HG03196 (cell line): ENCODE results near the gene ERBB3.

Experiments used
- ATAC-seq: cut with Tn5 transposase; IDR thresholded peaks from one replicate; pipeline ENCODE4 v1.9.1; 2021; ENCODE audit not compliant: unreplicated experiment

The ERBB3 gene

DNA sequence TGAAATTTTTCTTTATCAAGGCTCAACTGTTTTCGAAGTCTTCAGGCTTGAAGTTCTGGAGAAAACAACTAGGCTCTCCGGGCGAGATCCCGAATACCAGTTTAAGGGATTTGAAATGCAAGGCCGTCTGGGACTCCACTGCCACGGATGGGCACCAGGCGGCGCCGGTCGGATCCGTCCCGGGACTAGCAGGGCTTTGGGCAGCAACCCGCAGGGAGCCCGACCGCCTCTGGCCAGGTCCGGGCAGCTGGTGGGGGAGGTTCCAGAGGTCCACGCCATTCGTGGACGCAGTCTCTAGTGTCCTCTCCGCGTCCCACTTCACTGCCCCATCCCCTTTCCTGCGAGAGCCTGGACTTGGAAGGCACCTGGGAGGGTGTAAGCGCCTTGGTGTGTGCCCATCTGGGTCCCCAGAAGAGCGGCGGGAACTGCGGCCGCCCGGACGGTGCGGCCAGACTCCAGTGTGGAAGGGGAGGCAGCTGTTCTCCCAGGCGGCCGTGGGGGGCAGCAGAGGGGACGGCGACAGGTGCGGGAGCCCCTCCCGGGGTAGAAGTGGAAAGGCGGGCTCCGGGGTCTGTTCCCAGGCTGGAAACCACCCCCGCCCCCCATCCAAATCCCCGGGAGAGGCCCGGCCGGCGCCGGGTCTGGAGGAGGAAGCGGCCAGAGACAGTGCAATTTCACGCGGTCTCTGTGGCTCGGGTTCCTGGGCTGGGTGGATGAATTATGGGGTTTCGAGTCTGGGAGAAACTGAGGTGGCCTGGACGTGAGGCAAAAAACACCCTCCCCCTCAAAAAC lies 838 bp upstream of the ERBB3 start:
- peak; percentile 56 for ATAC-seq

- ATAC-seq: no peak
Measured at GRCh38 chr12:56080556-56081138, 682 bp downstream of the ERBB3 start.

- no peak for ATAC-seq
Measured at GRCh38 chr12:56081393-56082347, 1.7 kb downstream of the ERBB3 start.

- no peak for ATAC-seq
Measured at GRCh38 chr12:56082382-56082781, 2.4 kb downstream of the ERBB3 start.

GRCh38 chr12:56082967-56083366 lies 3.0 kb downstream of the ERBB3 start:
- ATAC-seq: no peak

DNA sequence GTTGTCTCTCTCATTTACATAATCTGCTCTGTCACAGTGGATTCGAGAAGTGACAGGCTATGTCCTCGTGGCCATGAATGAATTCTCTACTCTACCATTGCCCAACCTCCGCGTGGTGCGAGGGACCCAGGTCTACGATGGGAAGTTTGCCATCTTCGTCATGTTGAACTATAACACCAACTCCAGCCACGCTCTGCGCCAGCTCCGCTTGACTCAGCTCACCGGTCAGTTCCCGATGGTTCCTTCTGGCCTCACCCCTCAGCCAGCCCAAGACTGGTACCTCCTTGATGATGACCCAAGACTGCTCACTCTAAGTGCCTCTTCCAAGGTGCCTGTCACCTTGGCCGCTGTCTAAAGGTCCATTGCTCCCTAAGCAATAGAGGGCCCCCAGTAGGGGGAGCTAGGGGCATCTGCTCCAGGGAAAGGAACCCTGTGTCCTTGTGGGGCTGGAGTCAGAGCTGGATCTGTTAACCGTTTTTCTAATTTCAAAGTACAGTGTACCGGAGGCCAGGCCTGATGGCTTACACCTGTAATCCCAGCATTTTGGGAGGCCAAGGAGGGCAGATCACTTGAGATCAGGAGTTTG lies 5.1 kb downstream of the ERBB3 start:
- ATAC-seq: no peak

GRCh38 chr12:56086096-56086495 lies 6.1 kb downstream of the ERBB3 start:
- ATAC-seq: no peak

DNA sequence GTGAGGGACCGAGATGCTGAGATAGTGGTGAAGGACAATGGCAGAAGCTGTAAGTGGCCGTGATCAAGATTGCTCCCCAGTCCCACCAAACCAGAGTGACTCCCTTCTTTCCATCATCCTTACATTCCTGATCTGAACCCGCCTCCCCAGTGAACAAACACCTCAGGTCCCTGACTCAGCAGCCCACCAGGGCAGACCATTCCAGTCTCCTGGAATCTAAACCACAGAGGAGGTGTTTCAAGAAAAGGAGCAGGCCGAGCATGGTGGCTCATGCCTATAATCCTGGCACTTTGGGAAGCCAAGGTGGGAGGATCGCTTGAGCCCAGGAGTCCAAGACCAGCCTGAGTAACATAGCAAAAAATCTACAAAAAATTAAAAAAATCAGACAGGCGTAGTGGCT lies 6.6 kb downstream of the ERBB3 start:
- ATAC-seq: no peak

DNA sequence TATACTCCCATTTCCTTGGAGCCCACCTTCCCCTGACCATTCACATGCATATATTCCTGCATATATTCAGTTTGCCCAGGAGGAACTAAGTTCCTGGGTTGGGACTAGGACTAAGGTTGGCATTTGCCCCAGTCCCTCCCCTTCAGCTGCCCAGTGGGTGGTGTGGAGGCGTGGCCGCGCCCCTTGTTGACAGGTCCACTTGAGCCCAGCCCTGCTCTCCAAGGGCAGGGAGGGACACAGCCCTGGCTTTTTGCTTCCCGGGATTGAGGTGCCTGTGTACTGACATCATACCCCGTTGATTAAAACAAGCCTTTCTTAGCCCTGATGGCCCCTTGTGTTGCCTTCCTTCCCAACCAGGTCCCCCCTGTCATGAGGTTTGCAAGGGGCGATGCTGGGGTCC lies 7.3 kb downstream of the ERBB3 start:
- no peak for ATAC-seq

GRCh38 chr12:56097738-56098137 lies 17.8 kb downstream of the ERBB3 start:
- no peak for ATAC-seq

DNA sequence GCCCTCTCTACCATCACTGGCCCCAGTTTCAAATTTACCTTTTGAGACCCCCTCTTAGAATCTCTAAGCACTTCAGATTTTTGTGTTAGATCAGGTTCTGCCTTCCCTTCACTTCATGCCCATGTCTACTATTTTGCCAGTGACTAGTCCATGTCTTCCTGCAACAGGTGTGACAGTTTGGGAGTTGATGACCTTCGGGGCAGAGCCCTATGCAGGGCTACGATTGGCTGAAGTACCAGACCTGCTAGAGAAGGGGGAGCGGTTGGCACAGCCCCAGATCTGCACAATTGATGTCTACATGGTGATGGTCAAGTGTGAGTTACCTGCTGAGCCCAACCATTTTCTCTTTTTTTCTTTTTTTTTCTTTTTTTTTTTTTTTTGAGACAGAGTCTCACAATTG lies 18.6 kb downstream of the ERBB3 start:
- no peak for ATAC-seq

DNA sequence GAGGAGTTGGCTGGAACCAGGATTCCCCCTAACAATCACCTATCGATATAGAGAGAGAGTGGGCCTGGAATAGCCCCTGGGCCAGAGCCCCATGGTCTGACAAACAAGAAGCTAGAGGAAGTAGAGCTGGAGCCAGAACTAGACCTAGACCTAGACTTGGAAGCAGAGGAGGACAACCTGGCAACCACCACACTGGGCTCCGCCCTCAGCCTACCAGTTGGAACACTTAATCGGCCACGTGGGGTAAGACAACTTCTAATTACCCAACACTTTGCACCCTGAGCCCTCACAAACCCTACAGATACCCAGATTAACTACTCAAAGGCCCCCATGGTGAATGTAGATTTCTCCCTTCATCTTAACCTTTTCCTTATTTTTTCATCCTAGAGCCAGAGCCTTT lies 19.8 kb downstream of the ERBB3 start:
- no peak for ATAC-seq

GRCh38 chr12:56101045-56101444 lies 21.1 kb downstream of the ERBB3 start:
- ATAC-seq: no peak

DNA sequence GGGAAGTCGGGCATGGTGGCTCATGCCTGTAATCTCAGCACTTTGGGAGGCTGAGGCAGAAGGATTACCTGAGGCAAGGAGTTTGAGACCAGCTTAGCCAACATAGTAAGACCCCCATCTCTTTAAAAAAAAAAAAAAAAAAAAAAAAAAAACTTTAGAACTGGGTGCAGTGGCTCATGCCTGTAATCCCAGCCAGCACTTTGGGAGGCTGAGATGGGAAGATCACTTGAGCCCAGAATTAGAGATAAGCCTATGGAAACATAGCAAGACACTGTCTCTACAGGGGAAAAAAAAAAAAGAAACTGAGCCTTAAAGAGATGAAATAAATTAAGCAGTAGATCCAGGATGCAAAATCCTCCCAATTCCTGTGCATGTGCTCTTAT lies 22.7 kb downstream of the ERBB3 start:
- ATAC-seq: no peak

- ATAC-seq: no peak
Measured at GRCh38 chr12:56103066-56103711, 23.2 kb downstream of the ERBB3 start.

- no peak for ATAC-seq
Measured at GRCh38 chr12:56103823-56104108, 23.8 kb downstream of the ERBB3 start.

- peak; percentile 96 for ATAC-seq
Measured at GRCh38 chr12:56104109-56104814, 24.3 kb downstream of the ERBB3 start, which contains the start of gene PA2G4. PA2G4 (plus strand) TSS chr12:56104559; CDS start chr12:56104738, 179 bp downstream.

- peak; percentile 16 for ATAC-seq
Measured at GRCh38 chr12:56104815-56105608, 25.0 kb downstream of the ERBB3 start.

- no peak for ATAC-seq
Measured at GRCh38 chr12:56105609-56105902, 25.6 kb downstream of the ERBB3 start.

GRCh38 chr12:56107242-56107641 lies 27.3 kb downstream of the ERBB3 start:
- no peak for ATAC-seq
